SK-N-SH (cell line): ENCODE data around the gene HBZ. TPM values are rescaled to one million over a fixed set of nuclear protein-coding genes. Genes with fewer than 3 reads are reported as not detected.
"Not testable (repeated sequence)": the region's sequence is repeated elsewhere in the genome, so short reads cannot be mapped to it uniquely, and the experiment has no call there.

ENCODE experiments used
- CTCF ChIA-PET: fragments of 300-600, 350-600 bp; formaldehyde crosslinking; extraction: SDS; loops from one replicate; lab custom pipeline; 2021; lab: Yijun Ruan, JAX
- POLR2A ChIA-PET: fragments of 350-600 bp; sonication (Branson Sonifier 250); formaldehyde crosslinking; extraction: SDS; loops from one replicate; lab custom pipeline; 2020; ENCODE audit warnings: antibody characterized with exemption, inconsistent platforms; lab: Yijun Ruan, JAX
- DNase-seq: peaks from one replicate; pipeline ENCODE4 v3.0.0; 2012
- H2AFZ ChIP-seq: fragments of 200-600 bp; sonication (generic); 2 replicates; pipeline ENCODE4 v1.8.1; 2016; ENCODE audit warnings: antibody characterized with exemption, mild to moderate bottlenecking, low read depth
- H3F3A ChIP-seq: fragments of 200-600 bp; sonication (generic); replicated peaks from 2 replicates; pipeline ENCODE3; 2016; ENCODE audit warnings: antibody characterized with exemption, mild to moderate bottlenecking; ENCODE audit not compliant: insufficient read depth
- H3K27ac ChIP-seq, 2 experiments: fragments of 200-500 bp in 1 of 2; fragments of 200-600 bp in 1 of 2; sonication (Bioruptor generic) in 1 of 2; sonication (generic), shearing (Covaris generic) in 1 of 2; 2 replicates each; pipeline versions ENCODE4 v1.5.1 to v1.6.1; 2014 to 2016; ENCODE audit warnings: low read depth in 2 of 2, inconsistent platforms in 1 of 2, low read length in 1 of 2, mild to moderate bottlenecking in 1 of 2, mixed read lengths in 1 of 2
- H3K27me3 ChIP-seq: fragments of 200-600 bp; sonication (generic), shearing (Covaris generic); 2 replicates; pipeline ENCODE4 v1.6.1; 2016; ENCODE audit warnings: mixed run types; ENCODE audit not compliant: insufficient read depth
- H3K36me3 ChIP-seq, 2 experiments: fragments of 200-500 bp in 1 of 2; fragments of 200-600 bp in 1 of 2; sonication (Bioruptor generic) in 1 of 2; sonication (generic) in 1 of 2; replicated peaks in 1 of 2; 2 replicates each; pipeline versions ENCODE3 to v1.5.1; 2014 to 2016; ENCODE audit warnings: low read length in 1 of 2, mild to moderate bottlenecking in 1 of 2; ENCODE audit not compliant: insufficient read depth in 2 of 2, control insufficient read depth in 1 of 2
- H3K4me1 ChIP-seq, 2 experiments: fragments of 200-500 bp in 1 of 2; fragments of 200-600 bp in 1 of 2; sonication (Bioruptor generic) in 1 of 2; sonication (generic), shearing (Covaris generic) in 1 of 2; 2 replicates each; pipeline versions ENCODE4 v1.5.1 to v1.6.1; 2014 to 2016; ENCODE audit warnings: low read depth in 1 of 2, low read length in 1 of 2, mixed run types in 1 of 2; ENCODE audit not compliant: insufficient read depth in 2 of 2, control insufficient read depth in 1 of 2
- H3K4me2 ChIP-seq: fragments of 200-600 bp; sonication (generic), shearing (Covaris generic); 2 replicates; pipeline ENCODE4 v1.6.1; 2017; ENCODE audit warnings: mixed run types
- H3K4me3 ChIP-seq, 2 experiments: fragments of 200-500 bp in 1 of 2; fragments of 200-600 bp in 1 of 2; sonication (Bioruptor generic) in 1 of 2; sonication (generic), shearing (Covaris generic) in 1 of 2; 2 replicates each; pipeline versions ENCODE4 v1.5.1 to v1.8.1; 2014 to 2016; ENCODE audit warnings: low read depth in 2 of 2, inconsistent platforms in 1 of 2, low read length in 1 of 2, mild to moderate bottlenecking in 1 of 2, mixed read lengths in 1 of 2, moderate library complexity in 1 of 2
- H3K79me2 ChIP-seq: fragments of 200-600 bp; sonication (generic); 2 replicates; pipeline ENCODE4 v1.8.1; 2017; ENCODE audit warnings: mild to moderate bottlenecking; ENCODE audit not compliant: insufficient read depth
- H3K9ac ChIP-seq: fragments of 200-600 bp; sonication (generic); 2 replicates; pipeline ENCODE4 v1.6.1; 2017; ENCODE audit warnings: mixed run types
- H3K9me2 ChIP-seq: fragments of 200-600 bp; sonication (generic); 2 replicates; pipeline ENCODE4 v1.6.1; 2017; ENCODE audit warnings: mixed run types
- H3K9me3 ChIP-seq: fragments of 200-600 bp; sonication (generic); 2 replicates; pipeline ENCODE4 v1.6.1; 2017; ENCODE audit warnings: mixed run types, mild to moderate bottlenecking, moderate library complexity
- H4K20me1 ChIP-seq: fragments of 200-600 bp; sonication (generic); 2 replicates; pipeline ENCODE4 v1.6.1; 2017; ENCODE audit warnings: mild to moderate bottlenecking, mixed run types; ENCODE audit not compliant: insufficient read depth
- ELF1 ChIP-seq: IDR thresholded peaks from 2 replicates; pipeline ENCODE4 v1.4.0; 2012
- EP300 ChIP-seq, 2 experiments: IDR thresholded peaks; 2 replicates each; pipeline versions ENCODE4 v1.4.0 to v1.6.1; 2012; ENCODE audit warnings: borderline replicate concordance in 1 of 2, low read depth in 1 of 2, low read length in 1 of 2
- EZH2phosphoT487 ChIP-seq: fragments of 200-600 bp; sonication (generic); IDR thresholded peaks from 2 replicates; pipeline ENCODE4 v1.6.1; 2017; ENCODE audit warnings: low read depth, mixed run types, mild to moderate bottlenecking, antibody characterized with exemption, moderate library complexity, borderline replicate concordance
- FOSL2 ChIP-seq: IDR thresholded peaks from 2 replicates; pipeline ENCODE4 v1.4.0; 2012; ENCODE audit warnings: low read depth, mild to moderate bottlenecking, moderate library complexity, borderline replicate concordance
- GATA2 ChIP-seq: sonication (generic); formaldehyde crosslinking; IDR thresholded peaks from 2 replicates; pipeline ENCODE4 v1.5.0; 2020; ENCODE audit warnings: mild to moderate bottlenecking, missing genetic modification reagents
- JUND ChIP-seq: IDR thresholded peaks from 2 replicates; pipeline ENCODE4 v1.4.0; 2012
- MAX ChIP-seq: IDR thresholded peaks from 2 replicates; pipeline ENCODE4 v1.4.0; 2012; ENCODE audit warnings: low read depth
- MEF2A ChIP-seq: IDR thresholded peaks from 2 replicates; pipeline ENCODE4 v1.4.0; 2012; ENCODE audit warnings: low read depth, borderline replicate concordance
- MXI1 ChIP-seq: IDR thresholded peaks from 2 replicates; pipeline ENCODE4 v1.6.1; 2012; ENCODE audit warnings: mild to moderate bottlenecking, low read depth, low read length, improper control_type of control experiment
- POLR2AphosphoS5 ChIP-seq: IDR thresholded peaks from 2 replicates; pipeline ENCODE4 v1.6.1; 2012; ENCODE audit warnings: low read depth, low read length
- RFX5 ChIP-seq: IDR thresholded peaks from 2 replicates; pipeline ENCODE4 v1.6.1; 2012; ENCODE audit warnings: mild to moderate bottlenecking, improper control_type of control experiment, low read length
- SIN3A ChIP-seq: IDR thresholded peaks from 2 replicates; pipeline ENCODE4 v1.6.1; 2012; ENCODE audit warnings: low read depth, mild to moderate bottlenecking, low read length, moderate library complexity, borderline replicate concordance
- SMC3 ChIP-seq: IDR thresholded peaks from 2 replicates; pipeline ENCODE4 v1.6.1; 2012; ENCODE audit warnings: low read depth, low read length, improper control_type of control experiment
- TAF1 ChIP-seq: IDR thresholded peaks from 2 replicates; pipeline ENCODE4 v1.6.1; 2012; ENCODE audit warnings: low read depth, mild to moderate bottlenecking, low read length, moderate library complexity, borderline replicate concordance
- TCF12 ChIP-seq: IDR thresholded peaks from 2 replicates; pipeline ENCODE4 v1.4.0; 2012
- TEAD4 ChIP-seq: IDR thresholded peaks from 2 replicates; pipeline ENCODE4 v1.4.0; 2012; ENCODE audit warnings: mild to moderate bottlenecking, borderline replicate concordance; ENCODE audit not compliant: insufficient read depth
- YY1 ChIP-seq: IDR thresholded peaks from 2 replicates; pipeline ENCODE4 v1.4.0; 2012; ENCODE audit warnings: low read depth, mild to moderate bottlenecking
- ZBTB33 ChIP-seq: IDR thresholded peaks from 2 replicates; pipeline ENCODE4 v1.4.0; 2012; ENCODE audit warnings: low read depth, borderline replicate concordance
- WGBS: methylation state at CpG from one replicate; pipeline ENCODE4 v1.1.6; 2017; ENCODE audit warnings: low lambda C conversion rate; 5-methylcytosine and 5-hydroxymethylcytosine counted together
- polyA plus RNA-seq, 3 experiments: library from polyadenylated mRNA; depleted of rRNA; stranded (reverse); fragments of >200 nt; gene quantifications; 2 replicates each; pipeline ENCODE4 v1.2.3, GENCODE V29; 2012

HBZ gene
- polyA plus RNA-seq, 1 of the 3 experiments (the other 2 are of a cell fraction) = not detected

GRCh38 chr16:122361-122760 lies 30.1 kb upstream of the HBZ start:
- Histone ChIP-seq H3K36me3 (no peaks in the 10 kb centered on the region), H3K9me2 (no peaks in the 10 kb centered on the region), H3K9ac (no peak overlapping the region), H3F3A (no peaks in the 10 kb centered on the region), H2AFZ (no peak overlapping the region), H3K9me3 (no peaks in the 10 kb centered on the region), H3K4me3 (no peak overlapping the region), H3K4me1 (peaks cover 0 to 6% of the 10 kb centered on the region in 2 experiments; a peak in 1 of 4 replicates), H4K20me1 (peaks cover 5% of the 10 kb centered on the region; the same call in 1 of the 2 replicates), H3K27ac (no peak overlapping the region), H3K4me2 (no peak overlapping the region), H3K79me2 (peaks cover 6% of the 10 kb centered on the region; the same call in 1 of the 2 replicates), H3K27me3 (no peaks in the 10 kb centered on the region)
- WGBS = 100% methylated on average over 1 of the region's 1 CpG
- ChIA-PET CTCF (interaction anchor here (1.0 kb wide), 1 partner anchor 15 kb away, joined by 4 read pairs; no protein-coding TSS in a partner anchor), POLR2A (no interaction called here)
- TF ChIP-seq TEAD4 (no peak), JUND (no peak), TCF12 (no peak), MEF2A (no peak), EZH2phosphoT487 (no peak), ELF1 (no peak), EP300 (IDR thresholded peaks at IDR 0.05; ENCODE audit: borderline replicate concordance in 1 of 2, low read depth in 1 of 2, low read length in 1 of 2) (no peak), GATA2 (no peak), SIN3A (no peak), MXI1 (no peak), FOSL2 (no peak), ZBTB33 (no peak), SMC3 (no peak), MAX (no peak), YY1 (no peak), TAF1 (no peak), POLR2AphosphoS5 (no peak), RFX5 (no peak)
- no peak for DNase-seq

GRCh38 chr16:123558-124350 lies 28.7 kb upstream of the HBZ start:
- H3K4me3 ChIP-seq, POLR2A ChIA-PET, H3F3A ChIP-seq, H4K20me1 ChIP-seq, H2AFZ ChIP-seq, H3K4me1 ChIP-seq, H3K9me2 ChIP-seq, H3K9ac ChIP-seq, H3K27me3 ChIP-seq, H3K36me3 ChIP-seq, H3K9me3 ChIP-seq, DNase-seq, H3K27ac ChIP-seq, H3K79me2 ChIP-seq, H3K4me2 ChIP-seq: not testable (repeated sequence)
- CTCF ChIA-PET = interaction anchor here (2.2 to 3.5 kb wide), 2 partner anchors 17 to 57 kb away, joined by 19 to 22 read pairs; partner anchors contain the start of gene HBQ1
- 88% methylated on average over 16 of the region's 19 CpGs for WGBS
